GM23338 (cell line): ENCODE results near the gene BLVRA. TPM values are rescaled to one million over a fixed set of nuclear protein-coding genes. Genes with fewer than 3 reads are reported as not detected.

Experiments
- EZH2 ChIP-seq: fragments of 200-600 bp; sonication (generic); IDR thresholded peaks from one replicate; pipeline ENCODE4 v1.8.0; 2017; ENCODE audit warnings: antibody characterized with exemption, mild to moderate bottlenecking, low read depth; ENCODE audit not compliant: unreplicated experiment
- polyA plus RNA-seq: library from polyadenylated mRNA; unstranded; fragments of >200 nt; fragmentation: Nextera tagmentation; extraction: Ambion mirVana; gene quantifications from 2 replicates; pipeline ENCODE4 v1.2.1, GENCODE V29; 2016
- total RNA-seq: library from RNA; depleted of rRNA; stranded (reverse); fragments of >200 nt; shearing (Covaris generic); gene quantifications from 2 replicates; pipeline ENCODE4 v1.2.3, GENCODE V29; 2014; rRNA removed
- TF ChIP-seq, protein P1 (sequence below): IDR thresholded peaks from 2 replicates; pipeline ENCODE4 v1.6.1; 2016; ENCODE audit warnings: antibody characterized with exemption

Gene BLVRA
- total and polyA plus RNA-seq, 2 experiments from 2014 or later = 17.0 to 46.5 TPM

GRCh38 chr7:43856316-43856715, 97.8 kb downstream of the BLVRA start (continued):
- TF ChIP-seq, protein P1, sequence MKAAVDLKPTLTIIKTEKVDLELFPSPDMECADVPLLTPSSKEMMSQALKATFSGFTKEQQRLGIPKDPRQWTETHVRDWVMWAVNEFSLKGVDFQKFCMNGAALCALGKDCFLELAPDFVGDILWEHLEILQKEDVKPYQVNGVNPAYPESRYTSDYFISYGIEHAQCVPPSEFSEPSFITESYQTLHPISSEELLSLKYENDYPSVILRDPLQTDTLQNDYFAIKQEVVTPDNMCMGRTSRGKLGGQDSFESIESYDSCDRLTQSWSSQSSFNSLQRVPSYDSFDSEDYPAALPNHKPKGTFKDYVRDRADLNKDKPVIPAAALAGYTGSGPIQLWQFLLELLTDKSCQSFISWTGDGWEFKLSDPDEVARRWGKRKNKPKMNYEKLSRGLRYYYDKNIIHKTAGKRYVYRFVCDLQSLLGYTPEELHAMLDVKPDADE = no peak
- no peak for TF ChIP-seq EZH2

Other genes with a start within 250 kb of the BLVRA start
- gene STK17A, start 175.6 kb upstream of the BLVRA start, total RNA-seq = 21.8 and 28.0 TPM in 2 replicates
- gene STK17A, start 175.6 kb upstream of the BLVRA start, polyA plus RNA-seq = 19.0 and 21.2 TPM in 2 replicates
- 149 and 158 TPM in 2 replicates for gene COA1, start 29.2 kb upstream of the BLVRA start, total RNA-seq
- 152 and 156 TPM in 2 replicates for gene COA1, start 29.2 kb upstream of the BLVRA start, polyA plus RNA-seq
- gene MRPS24, start 110.8 kb downstream of the BLVRA start, total RNA-seq = 82.9 and 91.2 TPM in 2 replicates
- gene MRPS24, start 110.8 kb downstream of the BLVRA start, polyA plus RNA-seq = 143 and 152 TPM in 2 replicates
- gene URGCP, start 147.9 kb downstream of the BLVRA start, total RNA-seq = 13.2 and 14.7 TPM in 2 replicates
- gene URGCP, start 147.9 kb downstream of the BLVRA start, polyA plus RNA-seq = 6.6 and 7.2 TPM in 2 replicates
- 6.1 and 8.4 TPM in 2 replicates for gene UBE2D4, start 167.8 kb downstream of the BLVRA start, total RNA-seq
- gene UBE2D4, start 167.8 kb downstream of the BLVRA start, polyA plus RNA-seq = 5.8 and 6.1 TPM in 2 replicates
- gene SPDYE1, start 239.2 kb downstream of the BLVRA start, total RNA-seq = not detected in 2 replicates
- gene SPDYE1, start 239.2 kb downstream of the BLVRA start, polyA plus RNA-seq = 1.4 and 1.6 TPM in 2 replicates